Measurements from ENCODE around the gene PIH1D1.
"Not testable (repeated sequence)": the region's sequence is repeated elsewhere in the genome, so short reads cannot be mapped to it uniquely, and the experiment has no call there.

The PIH1D1 gene

GRCh38 chr19:49479975-49480628, 28.5 kb upstream of the PIH1D1 start:
- DNase-seq, result no peak

- DNase-seq, result peak; percentile 23
Observed at GRCh38 chr19:49475995-49476880, 24.6 kb upstream of the PIH1D1 start.

- DNase-seq, result no peak
Observed at GRCh38 chr19:49475191-49475917, 23.7 kb upstream of the PIH1D1 start.

GRCh38 chr19:49474542-49474924, 22.9 kb upstream of the PIH1D1 start:
- no peak for DNase-seq

- peak; percentile 89 for DNase-seq
Observed at GRCh38 chr19:49473868-49474541, 22.4 kb upstream of the PIH1D1 start, which contains the start of gene FLT3LG. FLT3LG (plus strand) TSS chr19:49474215; CDS start chr19:49474640, 425 bp downstream.

GRCh38 chr19:49473501-49473867, 21.9 kb upstream of the PIH1D1 start:
- DNase-seq, result not testable (repeated sequence)

- DNase-seq, result no peak
Observed at GRCh38 chr19:49472936-49473335, 21.3 kb upstream of the PIH1D1 start.

GRCh38 chr19:49470615-49470978, 19.0 kb upstream of the PIH1D1 start:
- DNase-seq, result no peak

- DNase-seq, result peak; percentile 84
Observed at GRCh38 chr19:49469828-49470614, 18.4 kb upstream of the PIH1D1 start.

- DNase-seq, result peak; percentile 53
Observed at GRCh38 chr19:49468746-49469447, 17.3 kb upstream of the PIH1D1 start.

- DNase-seq, result no peak
Observed at GRCh38 chr19:49468199-49468598, 16.6 kb upstream of the PIH1D1 start.

- DNase-seq, result no peak
Observed at GRCh38 chr19:49465371-49465770, 13.8 kb upstream of the PIH1D1 start.

- DNase-seq, result no peak
Observed at GRCh38 chr19:49463960-49464740, 12.5 kb upstream of the PIH1D1 start.

GRCh38 chr19:49462492-49462891, 10.9 kb upstream of the PIH1D1 start:
- DNase-seq, result no peak

- DNase-seq, result no peak
Observed at GRCh38 chr19:49461656-49462055, 10.0 kb upstream of the PIH1D1 start.

- not testable (repeated sequence) for DNase-seq
Observed at GRCh38 chr19:49461130-49461529, 9.5 kb upstream of the PIH1D1 start.

GRCh38 chr19:49459388-49459787, 7.8 kb upstream of the PIH1D1 start:
- DNase-seq, result no peak

- no peak for DNase-seq
Observed at GRCh38 chr19:49458567-49458903, 6.9 kb upstream of the PIH1D1 start.

- DNase-seq, result no peak
Observed at GRCh38 chr19:49456326-49456725, 4.7 kb upstream of the PIH1D1 start.

GRCh38 chr19:49455773-49456172, 4.2 kb upstream of the PIH1D1 start:
- DNase-seq, result no peak

- DNase-seq, result no peak
Observed at GRCh38 chr19:49453757-49454240, 2.2 kb upstream of the PIH1D1 start.
